GM21529 (cell line): ENCODE measurements around the gene CASQ2.

Experiments
- ATAC-seq: cut with Tn5 transposase; IDR thresholded peaks from one replicate; pipeline ENCODE4 v1.9.1; 2021; ENCODE audit not compliant: unreplicated experiment

CASQ2 gene

DNA sequence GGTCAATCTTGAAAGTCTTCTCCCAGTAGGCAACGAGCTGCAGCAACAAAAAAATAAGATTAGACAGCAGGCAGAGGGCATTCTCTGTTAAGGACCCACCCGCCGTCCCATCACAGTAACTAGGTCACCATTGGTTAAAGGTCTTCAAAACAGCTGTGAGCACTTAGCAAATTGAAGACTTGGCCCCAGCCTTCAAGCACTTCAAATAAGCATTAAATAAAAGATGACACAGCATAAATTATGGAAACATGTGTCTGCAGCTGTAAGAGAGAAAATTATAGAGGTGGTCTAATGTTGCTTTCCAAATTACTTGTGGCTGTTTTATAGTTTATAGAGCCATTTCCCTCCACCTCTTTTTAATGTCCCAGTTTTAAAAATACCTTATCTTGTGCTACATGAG, 65.6 kb downstream of the CASQ2 start:
- ATAC-seq = no peak

DNA sequence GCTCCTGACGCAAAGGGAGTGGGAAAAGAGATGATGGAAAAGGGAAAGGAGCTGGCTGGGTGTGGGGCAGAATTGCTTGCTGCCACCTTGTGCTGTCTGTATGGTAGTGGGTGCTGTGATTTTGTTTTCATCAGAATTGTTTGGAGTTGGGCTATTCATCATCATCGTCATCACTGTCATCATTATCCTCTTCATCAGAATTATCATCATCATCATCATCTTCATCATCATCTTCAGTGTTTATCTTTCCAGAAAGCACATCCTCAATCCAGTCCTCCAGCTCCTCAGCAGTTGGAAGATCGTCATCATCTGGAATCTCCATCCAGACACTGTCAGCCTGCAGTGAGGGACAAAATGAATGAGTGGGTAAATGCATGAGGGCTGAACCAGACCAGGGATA, 67.4 kb downstream of the CASQ2 start:
- no peak for ATAC-seq

DNA sequence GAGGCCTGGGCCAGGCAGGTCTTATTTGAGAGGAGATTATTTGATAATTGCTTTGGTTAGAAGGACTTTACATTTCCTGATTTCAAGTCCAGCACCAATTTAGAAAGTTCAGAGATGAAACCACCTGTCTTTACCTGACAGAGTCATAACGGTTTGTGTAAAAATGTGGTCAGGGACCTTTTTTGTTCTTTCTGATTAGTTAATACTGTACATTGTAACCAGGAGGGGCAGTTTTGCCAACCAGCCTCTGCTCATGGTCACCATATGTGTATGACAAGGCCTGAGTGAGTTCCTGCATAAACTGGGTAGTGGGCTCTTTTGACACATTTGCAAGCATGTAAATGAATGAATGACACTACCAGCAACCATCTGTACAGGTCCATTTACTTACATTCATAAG, 70.9 kb downstream of the CASQ2 start:
- ATAC-seq = no peak

DNA sequence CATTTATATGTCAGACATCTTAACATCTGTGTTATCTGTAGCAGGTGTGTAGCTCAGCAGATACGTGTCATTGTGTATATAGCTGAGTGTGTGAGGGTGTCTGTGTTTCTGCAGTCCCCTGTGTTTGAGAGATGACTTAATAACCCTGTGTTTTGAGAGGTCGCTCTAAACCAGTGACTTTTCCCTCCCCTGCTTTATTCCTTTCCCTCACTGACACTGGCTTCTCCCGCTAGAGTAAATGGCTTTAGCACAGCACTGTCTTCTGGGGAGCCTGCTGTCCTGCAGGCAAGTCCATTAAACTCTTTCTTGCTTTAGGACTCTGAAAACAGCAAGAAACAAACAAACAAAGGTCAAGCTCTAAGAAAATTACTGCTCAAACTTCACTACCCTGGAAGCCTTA, 73.7 kb downstream of the CASQ2 start:
- no peak for ATAC-seq

DNA sequence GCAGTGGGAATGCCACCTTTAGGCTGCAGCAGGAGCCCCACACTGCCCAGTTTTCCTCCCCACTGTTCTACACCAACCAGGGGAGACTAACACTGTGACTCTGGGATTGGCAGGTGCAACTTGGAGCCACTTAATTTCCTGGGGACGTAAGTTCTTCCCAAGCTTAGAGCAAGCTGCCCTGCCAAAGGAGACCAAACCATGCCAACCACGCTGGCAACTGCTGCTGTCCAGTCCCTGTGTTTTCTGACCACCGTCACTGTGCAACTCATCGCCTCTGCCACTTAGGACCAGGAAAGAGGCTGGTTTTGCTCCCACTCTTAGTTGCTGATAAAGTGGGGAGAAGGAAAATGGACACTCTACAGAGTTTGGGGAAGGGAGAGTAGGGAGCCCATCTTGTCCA, 76.3 kb downstream of the CASQ2 start:
- no peak for ATAC-seq

DNA sequence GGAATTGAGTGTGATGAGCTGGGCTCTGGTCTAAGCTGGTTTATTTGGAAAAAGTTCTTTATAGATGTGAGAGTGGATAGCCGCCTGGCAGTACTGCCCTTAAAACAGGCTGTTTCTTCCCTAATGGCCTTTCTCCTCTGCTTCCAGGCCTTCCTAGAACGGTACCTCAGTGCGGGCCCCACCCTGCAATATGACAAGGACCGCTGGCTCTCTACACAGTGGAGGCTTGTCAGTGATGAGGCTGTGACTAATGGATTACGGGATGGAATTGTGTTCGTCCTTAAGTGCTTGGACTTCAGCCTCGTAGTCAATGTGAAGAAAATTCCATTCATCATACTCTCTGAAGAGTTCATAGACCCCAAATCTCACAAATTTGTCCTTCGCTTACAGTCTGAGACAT, 77.5 kb downstream of the CASQ2 start:
- no peak for ATAC-seq

DNA sequence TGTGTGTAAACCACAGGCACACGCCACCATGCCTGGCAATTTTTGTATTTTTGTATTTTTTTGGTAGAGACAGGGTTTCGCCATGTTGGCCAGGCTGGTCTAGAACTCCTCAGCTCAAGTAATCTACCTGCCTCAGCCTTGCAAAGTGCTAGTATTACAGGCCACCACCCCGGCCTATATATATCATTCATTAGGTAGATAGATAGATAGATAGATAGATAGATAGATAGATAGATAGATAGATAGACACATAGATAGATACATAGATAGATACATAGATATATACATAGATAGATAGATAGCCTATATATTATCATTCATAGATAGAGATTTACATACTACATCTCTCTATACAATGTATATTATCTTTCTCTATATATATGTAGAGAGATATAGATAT, 80.8 kb downstream of the CASQ2 start:
- no peak for ATAC-seq

DNA sequence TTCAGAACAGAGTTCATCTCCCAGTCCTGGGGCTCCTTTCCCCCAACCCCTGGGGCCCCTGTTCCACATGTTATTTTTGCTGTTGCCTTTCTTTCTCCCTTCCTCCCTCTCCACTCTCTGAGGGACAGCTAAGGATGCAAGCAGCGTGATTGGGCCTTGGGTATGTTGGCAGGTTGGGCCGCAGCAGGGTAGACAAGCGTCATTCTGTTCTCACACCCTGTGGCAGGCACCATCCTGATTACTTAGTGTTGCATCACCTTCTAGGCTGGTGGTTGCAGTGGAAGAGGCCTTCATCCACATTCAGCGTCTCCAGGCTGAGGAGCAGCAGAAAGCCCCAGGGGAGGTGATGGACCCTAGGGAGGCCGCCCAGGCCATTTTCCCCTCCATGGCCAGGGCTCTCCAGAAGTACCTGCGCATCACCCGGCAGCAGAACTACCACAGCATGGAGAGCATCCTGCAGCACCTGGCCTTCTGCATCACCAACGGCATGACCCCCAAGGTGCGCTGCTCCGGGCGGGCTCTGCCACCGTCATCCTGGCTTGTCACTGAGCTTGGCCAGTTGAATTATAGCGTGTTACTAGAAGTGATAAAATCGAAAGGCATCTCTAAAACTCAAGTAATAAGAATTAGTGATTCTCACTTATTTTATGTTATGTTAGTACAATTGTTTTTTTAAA, 83.3 kb downstream of the CASQ2 start:
- no peak for ATAC-seq

DNA sequence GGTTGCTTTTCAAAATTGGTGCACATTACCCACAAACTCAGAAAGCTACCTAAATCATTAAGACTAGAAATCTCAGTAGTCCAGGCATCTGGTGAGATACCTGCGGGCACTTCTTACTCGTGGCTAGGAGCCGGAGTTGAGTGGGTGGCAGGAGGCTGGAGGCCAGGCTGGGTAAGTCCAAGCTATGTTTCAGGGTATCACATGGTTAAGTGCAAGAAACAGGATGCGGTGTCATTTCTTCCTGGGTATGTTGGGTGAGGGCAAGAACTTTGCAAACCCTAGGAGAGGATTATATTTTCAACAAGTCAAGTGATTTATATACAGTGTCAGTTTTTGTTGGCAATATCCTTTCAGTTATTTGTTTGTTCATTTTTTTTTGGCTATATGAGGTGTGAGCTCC, 85.7 kb downstream of the CASQ2 start:
- ATAC-seq = no peak

DNA sequence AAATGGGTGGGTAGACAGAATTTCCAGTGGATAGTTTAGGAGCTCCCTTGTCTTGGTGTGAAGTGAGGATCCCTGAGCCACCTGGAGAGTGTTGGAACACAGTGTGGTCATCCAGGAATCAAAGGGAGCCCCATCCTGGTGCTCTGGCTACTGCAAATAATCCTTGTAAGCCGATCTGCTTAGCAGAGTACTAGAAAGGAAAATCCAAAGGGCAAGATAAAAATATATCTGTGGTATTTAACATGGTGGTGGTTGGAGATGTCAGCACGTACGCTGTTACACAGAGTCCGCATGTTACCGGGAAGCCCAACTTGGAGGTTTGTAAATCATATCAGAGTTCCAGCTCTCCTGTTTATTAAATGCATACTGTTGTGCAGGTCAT, 87.8 kb downstream of the CASQ2 start:
- no peak for ATAC-seq

DNA sequence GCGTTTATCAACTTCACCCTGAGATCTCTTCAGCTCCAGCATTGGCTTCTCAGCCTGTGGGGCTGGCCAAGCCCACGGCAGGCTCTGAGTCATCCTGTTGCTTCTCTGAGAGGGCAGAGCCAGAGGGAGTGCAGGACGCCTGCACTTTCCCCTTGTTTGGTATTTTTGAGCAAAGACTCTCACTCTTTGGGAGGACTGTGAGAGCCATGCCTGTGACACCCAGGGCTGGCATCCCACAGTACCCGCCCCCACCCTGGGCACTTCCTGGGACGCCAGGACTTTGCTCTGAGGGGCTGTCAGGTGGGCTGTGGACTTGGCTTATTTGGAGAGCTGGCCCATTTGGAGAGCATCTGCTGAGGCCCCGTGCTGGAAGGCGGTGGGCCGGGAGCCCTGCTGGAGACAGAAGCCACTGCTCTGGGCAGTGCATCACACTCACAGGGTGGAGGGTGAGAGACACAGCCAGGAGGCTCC, 89.3 kb downstream of the CASQ2 start:
- no peak for ATAC-seq

DNA sequence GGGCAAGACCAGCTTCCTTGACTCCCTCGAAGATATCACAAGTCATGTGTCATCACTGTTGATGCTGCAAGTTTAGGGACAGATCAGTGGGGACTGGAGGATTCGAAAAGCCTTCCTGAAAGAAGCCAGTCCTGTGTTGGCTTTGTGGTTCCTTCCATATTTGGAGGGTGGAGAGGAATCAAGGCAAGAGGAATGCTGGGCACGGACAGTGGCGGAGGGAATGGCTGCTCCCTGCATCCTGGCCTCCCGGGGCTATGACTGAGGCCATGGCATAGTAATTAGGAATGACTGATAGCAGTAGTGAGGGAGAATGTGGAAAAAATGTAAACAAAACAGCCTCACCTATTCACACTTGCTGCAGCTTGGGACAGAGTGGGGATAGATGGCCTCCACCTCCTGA, 90.4 kb downstream of the CASQ2 start:
- no peak for ATAC-seq

DNA sequence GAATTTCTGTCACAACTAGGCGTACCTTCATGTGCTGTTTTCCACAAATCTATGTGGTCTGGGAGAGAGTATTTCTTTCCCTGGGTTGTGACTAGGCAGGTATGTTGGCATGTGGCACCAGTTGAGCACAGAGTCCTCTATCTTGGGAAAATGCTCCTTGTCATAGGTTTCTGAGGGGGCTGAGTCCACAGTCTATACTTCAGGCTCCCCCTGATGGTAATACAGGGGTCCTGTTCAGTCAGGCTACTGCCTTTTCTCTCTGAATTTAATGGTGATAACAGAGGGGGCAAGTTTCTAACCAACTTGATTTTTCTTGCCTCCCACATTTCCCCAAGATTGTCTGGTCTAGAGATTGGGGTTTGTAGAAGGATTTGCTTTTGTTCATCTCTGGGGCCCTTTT, 90.9 kb downstream of the CASQ2 start:
- ATAC-seq = no peak

DNA sequence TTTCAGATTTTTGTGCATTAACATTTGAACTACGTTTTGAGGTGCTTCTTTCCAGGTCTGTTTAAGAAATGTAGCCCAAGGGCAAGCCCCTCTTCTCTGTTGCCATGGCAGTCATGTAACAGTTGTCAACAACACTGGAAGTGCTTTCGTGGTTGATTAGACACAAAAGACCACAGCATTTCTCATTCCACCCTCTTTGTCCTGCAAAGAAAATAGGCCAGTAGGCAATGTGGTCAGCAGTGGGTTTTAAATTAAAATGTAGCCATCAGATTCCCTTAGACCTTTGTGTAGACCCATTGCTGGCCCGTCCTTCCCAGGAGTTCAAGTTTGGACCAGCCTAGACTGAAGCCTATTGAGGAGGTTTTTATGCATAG, 91.3 kb downstream of the CASQ2 start:
- peak; percentile 45 for ATAC-seq

DNA sequence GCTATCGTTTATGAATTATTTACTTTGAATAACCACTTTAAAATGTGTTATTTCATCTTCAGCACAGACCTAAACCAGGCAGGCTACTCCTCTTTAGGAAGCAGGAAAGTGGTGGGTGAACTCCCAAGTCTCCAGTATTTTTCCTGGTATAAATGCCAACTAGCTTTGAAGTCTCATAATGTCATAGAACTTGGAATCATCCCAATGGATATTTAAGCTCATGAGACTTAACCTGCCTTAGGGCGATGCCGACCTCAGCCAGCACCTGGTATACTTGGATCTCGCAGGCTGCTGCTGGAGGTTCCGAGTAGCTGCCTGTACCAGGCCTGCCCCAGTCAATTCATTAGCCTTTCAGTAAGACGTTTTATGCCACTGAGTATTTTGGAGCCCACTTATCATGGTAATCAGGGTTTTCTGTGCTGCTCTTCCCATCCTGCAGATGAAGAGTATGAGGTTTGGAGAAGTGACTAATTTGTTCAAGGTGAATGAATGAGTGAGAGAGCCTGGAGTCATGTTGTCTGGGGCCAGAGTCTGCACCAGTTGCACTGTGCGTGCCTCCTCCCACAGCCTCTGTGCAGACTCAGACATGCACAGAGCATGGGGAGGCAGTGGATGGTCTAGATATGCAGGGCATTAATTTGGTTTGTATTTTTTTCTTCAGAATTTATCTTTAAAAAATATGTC, 91.9 kb downstream of the CASQ2 start:
- peak; percentile 22 for ATAC-seq

DNA sequence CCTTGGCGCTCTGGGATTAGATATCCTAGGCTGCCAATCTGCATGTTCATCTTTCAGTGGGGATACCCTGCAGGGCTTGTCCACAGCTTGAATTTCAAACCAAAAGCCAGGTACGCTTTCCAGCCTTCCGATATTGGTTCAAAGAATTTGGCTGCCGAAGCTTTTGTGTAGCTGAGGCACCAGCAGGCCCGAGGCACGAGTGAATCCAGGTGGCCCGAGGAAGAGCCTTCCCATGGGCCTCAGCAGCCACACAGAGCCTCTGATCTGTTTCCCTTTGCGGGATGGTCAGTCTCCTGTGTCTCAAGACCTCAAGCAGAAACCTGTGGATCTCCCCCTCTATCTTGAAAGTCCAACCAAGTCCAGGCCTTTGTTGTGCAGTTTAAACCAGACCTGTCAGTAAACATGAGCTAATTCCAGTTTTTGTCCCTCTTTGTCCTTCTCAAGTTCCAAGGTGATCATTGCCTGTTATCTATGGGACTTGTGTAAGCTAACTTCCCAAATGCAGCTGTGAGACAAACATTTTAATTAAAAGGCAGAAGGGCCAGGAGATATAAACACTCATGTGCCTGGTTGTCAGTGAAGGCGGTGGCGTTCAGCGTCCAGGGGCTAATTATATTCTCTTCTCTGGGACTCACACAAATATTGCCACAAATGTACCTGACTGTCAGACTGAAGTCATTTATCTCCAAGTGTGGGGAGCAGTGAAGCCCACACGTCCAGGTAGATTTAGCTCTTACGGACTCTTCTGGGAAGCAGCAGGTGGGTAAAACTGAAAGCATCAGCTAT, 96.1 kb downstream of the CASQ2 start:
- ATAC-seq = no peak

DNA sequence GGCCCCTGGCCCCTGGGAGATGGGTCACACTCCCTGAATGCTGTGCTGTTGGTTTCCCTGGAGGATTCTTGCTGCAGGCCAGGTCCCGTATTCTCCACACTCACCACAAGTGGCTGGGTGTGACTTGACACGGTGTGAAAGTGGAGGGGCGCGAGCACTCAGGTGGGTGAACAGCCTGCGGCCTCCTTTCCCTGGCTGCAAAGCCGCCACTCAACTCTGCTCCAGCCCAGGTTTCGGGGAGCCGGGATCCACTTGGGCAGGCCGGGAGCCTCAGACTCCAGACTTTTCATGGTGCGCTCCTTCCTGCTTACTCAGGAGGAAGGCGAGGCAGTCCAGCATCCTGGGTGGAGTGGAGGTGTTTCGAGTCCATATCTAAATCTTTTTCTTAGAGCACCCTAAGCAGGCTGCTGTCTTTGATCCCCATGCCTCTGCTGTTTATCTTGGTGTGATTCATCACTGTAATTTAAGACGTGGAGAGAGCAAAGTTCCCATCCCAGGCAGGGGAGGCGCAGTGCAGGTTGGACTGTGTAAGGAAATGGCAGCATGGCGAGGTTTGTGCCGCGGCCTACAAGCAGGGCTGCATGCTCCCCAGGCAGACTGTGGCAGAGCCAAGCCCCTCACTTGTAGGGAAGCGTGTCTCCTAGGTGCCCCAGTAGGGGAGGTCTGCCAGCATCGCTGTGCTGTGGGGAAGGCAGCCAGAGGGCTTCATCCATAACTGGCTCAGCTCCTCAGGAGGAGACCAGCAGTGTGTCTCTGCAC, 97.2 kb downstream of the CASQ2 start:
- no peak for ATAC-seq

DNA sequence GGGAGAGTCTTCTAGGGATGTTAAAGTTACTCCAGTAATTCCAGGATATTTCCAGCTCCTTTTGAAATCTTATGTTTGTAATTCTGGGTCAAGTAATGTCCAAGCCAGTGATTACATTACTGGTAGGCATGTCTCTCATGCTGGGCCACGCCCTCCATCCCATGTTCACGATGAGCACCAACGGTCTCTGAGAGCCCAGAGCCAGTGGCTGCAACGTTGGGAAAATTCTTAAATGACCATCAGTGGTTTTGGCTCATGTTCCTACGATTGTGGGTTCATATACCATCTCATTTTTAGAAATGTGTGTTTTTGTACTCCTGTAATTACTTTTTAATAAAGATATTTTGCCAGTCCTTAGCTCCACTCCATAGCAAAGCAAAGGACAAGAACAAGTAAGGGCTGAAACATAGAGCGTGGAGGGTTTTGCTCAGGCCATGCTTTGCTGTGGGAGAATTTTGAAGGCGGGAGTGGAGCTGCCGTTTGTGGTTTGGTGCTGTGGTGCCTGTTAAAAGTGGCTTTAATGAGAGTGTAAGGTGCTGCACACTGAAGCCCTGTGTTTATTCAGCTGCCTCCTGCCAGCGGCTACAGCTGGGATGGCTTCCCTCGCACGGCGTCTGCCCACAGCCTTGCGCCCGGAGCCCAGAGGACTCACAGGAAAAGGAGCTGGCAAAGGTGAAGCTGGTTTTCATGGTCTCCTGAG, 97.9 kb downstream of the CASQ2 start:
- ATAC-seq = no peak

DNA sequence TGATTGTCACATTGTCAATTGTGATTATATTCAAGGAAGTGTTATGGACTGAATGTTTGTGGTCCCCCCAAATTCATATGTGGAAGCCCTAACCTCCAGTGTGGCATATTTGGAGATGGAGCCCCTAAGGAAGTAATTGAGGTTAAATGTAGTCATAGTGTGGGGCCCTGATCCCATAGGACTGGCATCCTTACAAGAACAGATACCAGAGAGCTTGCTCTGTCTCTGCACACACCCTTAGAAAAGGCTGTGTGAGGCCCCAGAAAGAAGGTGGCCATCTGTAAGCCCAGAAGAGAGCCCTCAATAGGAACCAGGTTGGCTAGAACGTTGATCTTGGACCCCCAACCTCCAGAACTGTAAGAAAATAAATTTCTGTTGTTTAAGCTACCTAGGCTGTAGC, 98.6 kb downstream of the CASQ2 start:
- no peak for ATAC-seq

DNA sequence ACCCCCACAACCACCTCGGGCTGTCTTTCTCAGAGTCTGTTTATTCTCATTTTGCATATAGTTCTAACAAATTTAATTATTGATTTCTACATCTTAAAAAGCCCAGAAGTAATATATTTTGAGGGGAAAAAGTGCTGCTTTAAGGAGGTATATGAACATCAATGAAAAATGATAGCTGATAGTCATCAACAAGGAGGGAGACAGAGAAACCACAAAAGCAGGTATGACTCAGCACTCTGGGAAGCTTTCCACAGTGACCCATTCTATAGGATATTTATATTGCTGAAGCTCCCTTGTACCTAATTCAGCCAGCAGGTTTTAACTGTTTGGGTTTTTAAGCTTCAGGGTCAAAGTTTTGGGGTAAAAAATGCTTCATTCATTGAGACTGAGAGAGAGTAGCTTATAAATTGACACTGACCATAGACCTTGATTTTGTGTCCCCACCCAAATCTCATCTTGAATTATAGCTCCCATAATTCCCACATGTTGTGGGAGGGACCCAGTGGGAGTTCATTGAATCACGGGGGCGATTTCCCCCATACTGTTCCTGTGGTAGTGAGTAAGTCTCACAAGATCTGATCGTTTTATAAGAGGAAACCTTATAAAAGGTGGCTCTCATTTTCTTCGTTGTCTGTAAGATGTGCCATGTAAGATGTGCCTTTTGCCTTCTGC, 99.4 kb downstream of the CASQ2 start:
- no peak for ATAC-seq
